Keratinocyte (primary cell): Measurements from ENCODE around the gene ULK4. TPM values are rescaled to one million over a fixed set of nuclear protein-coding genes. Genes with fewer than 3 reads are reported as not detected.

Experiments used
- DNase-seq: peaks from one replicate; pipeline ENCODE4 v3.0.0-alpha.2; 2011; ENCODE audit warnings: low read depth, missing footprints, low spot score
- FAIRE-seq: peaks from 2 replicates; lab custom pipeline; 2011; peaks lifted over from hg19 to GRCh38; lab: Jason Lieb, UNC
- H2AFZ ChIP-seq: 2 replicates; pipeline ENCODE4 v1.6.0; 2012; ENCODE audit warnings: low read length, control low read depth, inconsistent platforms; ENCODE audit not compliant: control insufficient read depth
- H3K27ac ChIP-seq: 2 replicates; pipeline ENCODE4 v1.5.1; 2011; ENCODE audit warnings: low read length; ENCODE audit not compliant: control insufficient read depth, insufficient read depth
- H3K27me3 ChIP-seq: 3 replicates; pipeline ENCODE4 v1.6.0; 2011; ENCODE audit warnings: low read length; ENCODE audit not compliant: control insufficient read depth, insufficient read depth; ENCODE audit errors: extremely low read depth
- H3K36me3 ChIP-seq, 2 experiments: 2 replicates in 1 of 2; 3 replicates in 1 of 2; pipeline ENCODE4 v1.5.1; 2011; ENCODE audit warnings: low read length in 2 of 2, mild to moderate bottlenecking in 1 of 2; ENCODE audit not compliant: control insufficient read depth in 2 of 2, insufficient read depth in 2 of 2; ENCODE audit errors: extremely low read depth in 1 of 2
- H3K4me1 ChIP-seq: 3 replicates; pipeline ENCODE4 v1.5.1; 2011; ENCODE audit warnings: low read length; ENCODE audit not compliant: control insufficient read depth, insufficient read depth; ENCODE audit errors: extremely low read depth
- H3K4me2 ChIP-seq: 3 replicates; pipeline ENCODE4 v1.6.0; 2011; ENCODE audit warnings: low read depth, low read length; ENCODE audit not compliant: control insufficient read depth, insufficient read depth; ENCODE audit errors: extremely low read depth
- H3K4me3 ChIP-seq, 3 experiments: fragments of 200-600 bp in 1 of 3; sonication (generic) in 1 of 3; 2 replicates in 2 of 3; 3 replicates in 1 of 3; pipeline ENCODE4 v1.5.1; 2011 to 2016; ENCODE audit warnings: low read length in 3 of 3, mild to moderate bottlenecking in 3 of 3, control low read depth in 2 of 3, inconsistent platforms in 1 of 3, low read depth in 1 of 3, mixed read lengths in 1 of 3, mixed run types in 1 of 3, moderate library complexity in 1 of 3; ENCODE audit not compliant: control insufficient read depth in 2 of 3, insufficient read depth in 2 of 3; ENCODE audit errors: extremely low read depth in 1 of 3
- H3K79me2 ChIP-seq: 2 replicates; pipeline ENCODE4 v1.6.0; 2012; ENCODE audit warnings: low read length; ENCODE audit not compliant: control insufficient read depth, insufficient read depth
- H3K9ac ChIP-seq: 3 replicates; pipeline ENCODE4 v1.6.0; 2011; ENCODE audit warnings: low read length; ENCODE audit not compliant: control insufficient read depth, insufficient read depth; ENCODE audit errors: extremely low read depth
- H3K9me1 ChIP-seq: 3 replicates; pipeline ENCODE4 v1.6.0; 2011; ENCODE audit warnings: low read length; ENCODE audit not compliant: control insufficient read depth, insufficient read depth; ENCODE audit errors: extremely low read depth
- H3K9me3 ChIP-seq: 2 replicates; pipeline ENCODE4 v1.5.1; 2012; ENCODE audit warnings: low read depth, low read length; ENCODE audit not compliant: control insufficient read depth
- H4K20me1 ChIP-seq: 3 replicates; pipeline ENCODE4 v1.6.0; 2011; ENCODE audit warnings: low read length; ENCODE audit not compliant: control insufficient read depth, insufficient read depth; ENCODE audit errors: extremely low read depth
- EZH2 ChIP-seq: IDR thresholded peaks from one replicate; pipeline ENCODE4 v1.6.1; 2012; ENCODE audit warnings: inconsistent platforms, mild to moderate bottlenecking, low read length, moderate library complexity
- dilution Hi-C: fragments of 300-500 bp; cut with MboI; formaldehyde crosslinking; loops from one replicate; pipeline ENCODE4 v1.7.0; 2020; ENCODE audit warnings: low sequenced_read_pairs; ENCODE audit not compliant: extremely low pct_ligation_motif_present
- polyA plus RNA-seq, 5 experiments: library from polyadenylated mRNA; depleted of rRNA in 3 of 5; stranded (reverse) in 3 of 5; stranded (forward) in 1 of 5; unstranded in 1 of 5; fragments of >200 nt; gene quantifications; 1 replicate in 1 of 5; 2 replicates in 3 of 5; 3 replicates in 1 of 5; pipeline versions ENCODE4 v1.2.1 to v1.2.3, GENCODE V29; 2011 to 2012; ENCODE audit warnings: missing spikeins in 2 of 5, low read depth in 1 of 5, low replicate concordance in 1 of 5
- TF ChIP-seq, protein P1 (sequence below), 3 experiments: IDR thresholded peaks in 1 of 3; conservative IDR thresholded peaks in 1 of 3; optimal IDR thresholded peaks in 1 of 3; 2 replicates in 2 of 3; 3 replicates in 1 of 3; pipeline versions ENCODE3 to v1.5.1; 2011; ENCODE audit warnings: low read length in 3 of 3, mild to moderate bottlenecking in 3 of 3, moderate library complexity in 2 of 3, control low read depth in 1 of 3, inconsistent platforms in 1 of 3; ENCODE audit not compliant: insufficient read depth in 2 of 3; ENCODE audit errors: extremely low read depth in 1 of 3

ULK4 gene
- polyA plus RNA-seq, 1 donor (not counting 4 experiments of a cell fraction or from before 2014, with no cell fraction given) = 6.1 TPM

- H4K20me1 ChIP-seq = no peaks in the 10 kb centered on the region
- no peaks in the 10 kb centered on the region for H3K9me1 ChIP-seq
- FAIRE-seq (no peak), DNase-seq (no peak)
- no peak overlapping the region for H2AFZ ChIP-seq
- no peaks in the 10 kb centered on the region for H3K9me3 ChIP-seq
- no peak overlapping the region for H3K27ac ChIP-seq
- dilution Hi-C loops = no loop called here
- H3K36me3 ChIP-seq = no peaks in the 10 kb centered on the region
- H3K9ac ChIP-seq = no peak overlapping the region
- H3K4me1 ChIP-seq = no peaks in the 10 kb centered on the region
- TF ChIP-seq, protein P1, sequence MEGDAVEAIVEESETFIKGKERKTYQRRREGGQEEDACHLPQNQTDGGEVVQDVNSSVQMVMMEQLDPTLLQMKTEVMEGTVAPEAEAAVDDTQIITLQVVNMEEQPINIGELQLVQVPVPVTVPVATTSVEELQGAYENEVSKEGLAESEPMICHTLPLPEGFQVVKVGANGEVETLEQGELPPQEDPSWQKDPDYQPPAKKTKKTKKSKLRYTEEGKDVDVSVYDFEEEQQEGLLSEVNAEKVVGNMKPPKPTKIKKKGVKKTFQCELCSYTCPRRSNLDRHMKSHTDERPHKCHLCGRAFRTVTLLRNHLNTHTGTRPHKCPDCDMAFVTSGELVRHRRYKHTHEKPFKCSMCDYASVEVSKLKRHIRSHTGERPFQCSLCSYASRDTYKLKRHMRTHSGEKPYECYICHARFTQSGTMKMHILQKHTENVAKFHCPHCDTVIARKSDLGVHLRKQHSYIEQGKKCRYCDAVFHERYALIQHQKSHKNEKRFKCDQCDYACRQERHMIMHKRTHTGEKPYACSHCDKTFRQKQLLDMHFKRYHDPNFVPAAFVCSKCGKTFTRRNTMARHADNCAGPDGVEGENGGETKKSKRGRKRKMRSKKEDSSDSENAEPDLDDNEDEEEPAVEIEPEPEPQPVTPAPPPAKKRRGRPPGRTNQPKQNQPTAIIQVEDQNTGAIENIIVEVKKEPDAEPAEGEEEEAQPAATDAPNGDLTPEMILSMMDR (optimal IDR thresholded peaks at IDR 0.05 in 1 of 3, IDR thresholded peaks at IDR 0.05 in 1 of 3, conservative IDR thresholded peaks at IDR 0.05 in 1 of 3; ENCODE audit: extremely low read depth in 1 of 3, insufficient read depth in 2 of 3, low read length in 3 of 3) = no peak
- no peak for TF ChIP-seq EZH2
- H3K27me3 ChIP-seq = no peaks in the 10 kb centered on the region
- H3K4me3 ChIP-seq = no peak overlapping the region
- H3K4me2 ChIP-seq = no peak overlapping the region
- H3K79me2 ChIP-seq = no peaks in the 10 kb centered on the region
Observed at GRCh38 chr3:41848753-41849574, 112.9 kb downstream of the ULK4 start.

- Histone ChIP-seq H3K27ac (no peak overlapping the region), H3K9ac (no peak overlapping the region), H3K79me2 (no peaks in the 10 kb centered on the region), H3K36me3 (no peaks in the 10 kb centered on the region), H3K4me2 (no peak overlapping the region), H3K4me1 (no peaks in the 10 kb centered on the region), H3K9me1 (no peaks in the 10 kb centered on the region), H3K27me3 (no peaks in the 10 kb centered on the region), H3K4me3 (no peak overlapping the region), H3K9me3 (no peaks in the 10 kb centered on the region), H2AFZ (no peak overlapping the region), H4K20me1 (no peaks in the 10 kb centered on the region)
- no peak for DNase-seq
- FAIRE-seq = no peak
- TF ChIP-seq, protein P1 (optimal IDR thresholded peaks at IDR 0.05 in 1 of 3, IDR thresholded peaks at IDR 0.05 in 1 of 3, conservative IDR thresholded peaks at IDR 0.05 in 1 of 3; ENCODE audit: extremely low read depth in 1 of 3, insufficient read depth in 2 of 3, low read length in 3 of 3) = no peak
- no peak for TF ChIP-seq EZH2
- dilution Hi-C loops = no loop called here
Observed at GRCh38 chr3:41847679-41848078, 114.2 kb downstream of the ULK4 start.
